Stimulated activated CD4-positive, alpha-beta T cell treated with anti-CD3 and anti-CD28 coated beads, Interleukin-12 subunit alpha, Interleukin-12 subunit beta, amount 100 ng/mL, for 48 hours (primary cell): ENCODE data around the gene TCF7L2.
"Not testable (repeated sequence)": the region's sequence is repeated elsewhere in the genome, so short reads cannot be mapped to it uniquely, and the experiment has no call there.

Experiments
- DNase-seq, 3 donors: peaks; one replicate each; pipeline ENCODE4 v3.0.0-alpha.2; 2020; ENCODE audit warnings: low read depth in 2 of 3, low spot score in 1 of 3

Gene TCF7L2

DNA sequence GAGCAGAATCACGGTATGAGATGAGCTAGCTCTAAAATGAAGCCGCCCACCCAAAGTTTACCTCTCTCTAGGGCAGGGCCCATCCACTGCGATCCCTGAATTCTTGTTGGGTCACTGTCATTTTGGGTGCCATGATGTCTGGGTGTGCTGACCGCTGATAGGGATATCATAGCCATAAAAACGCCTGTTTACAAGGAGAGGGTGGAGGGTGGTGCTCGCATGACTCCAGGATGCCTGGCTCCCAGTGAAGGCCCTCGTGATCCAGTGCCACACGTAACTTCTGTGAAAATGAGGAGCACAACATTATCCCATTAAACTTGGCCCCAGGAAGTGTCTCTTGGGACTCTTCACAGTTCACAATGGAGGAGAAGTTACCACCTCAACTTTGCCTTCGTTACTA is 139.5 kb downstream of the TCF7L2 start:
- DNase-seq, result no peak

DNA sequence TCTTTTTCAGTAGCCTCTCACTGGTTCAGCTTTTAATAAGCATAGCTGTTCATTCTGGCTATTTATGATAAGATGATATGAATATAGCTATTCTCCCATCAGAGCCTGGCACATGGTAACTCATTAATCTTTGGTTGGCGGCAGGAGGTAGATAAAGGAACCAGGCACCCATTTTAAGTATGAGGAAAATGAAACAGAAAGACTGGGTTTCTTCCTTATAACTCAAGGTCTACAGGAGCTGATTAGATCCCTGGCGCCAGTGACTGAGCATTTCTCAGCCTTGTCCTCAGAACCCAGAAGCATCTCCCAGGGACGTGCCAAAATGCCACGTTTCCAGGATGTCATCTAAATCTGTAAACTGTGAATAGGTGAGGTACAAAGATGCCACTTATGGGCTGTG is 141.9 kb downstream of the TCF7L2 start:
- no peak for DNase-seq

DNA sequence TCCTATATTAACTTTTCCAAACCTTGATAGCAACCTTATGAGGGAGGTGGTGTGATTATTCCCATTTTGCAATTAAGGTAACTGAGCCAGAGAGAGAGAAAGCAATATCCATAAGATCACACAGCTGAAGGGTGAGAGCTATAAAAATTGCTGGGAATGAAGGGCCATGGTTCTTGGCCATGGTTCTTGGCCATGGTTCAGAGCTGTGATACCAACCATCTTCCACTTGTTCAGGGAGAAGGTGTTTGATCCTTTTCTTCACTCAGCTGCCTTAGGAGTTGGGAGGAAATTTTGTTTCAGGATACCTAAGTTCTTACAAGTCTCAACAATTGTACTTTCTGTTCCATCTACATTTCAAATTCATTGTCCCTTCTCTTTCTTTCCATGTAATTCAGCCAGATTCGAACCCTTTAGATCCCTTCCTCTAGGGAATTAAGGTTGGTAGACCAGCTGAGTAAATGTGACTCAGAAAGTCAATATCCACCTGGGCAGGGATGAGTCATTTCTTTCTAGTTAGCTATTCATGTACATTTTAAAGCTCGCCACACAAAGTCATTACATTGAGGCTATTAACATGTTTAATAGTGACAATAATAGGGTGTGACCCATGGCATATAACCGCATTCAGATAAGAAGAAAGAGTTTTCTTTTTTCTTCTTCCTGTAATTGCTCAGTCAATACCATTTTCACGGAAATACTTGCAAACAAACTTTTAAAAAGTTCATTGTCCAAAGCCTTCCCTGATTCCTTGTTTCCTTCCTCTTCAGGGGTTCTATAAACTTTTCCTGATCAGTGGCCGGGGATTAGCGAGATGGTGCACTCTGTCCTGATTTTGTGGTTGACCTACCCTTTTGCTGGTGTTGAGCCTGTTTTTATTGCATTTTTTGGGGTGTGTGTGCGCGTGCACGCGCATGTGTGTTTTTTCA is 143.4 kb downstream of the TCF7L2 start:
- no peak for DNase-seq

- no peak for DNase-seq
Observed at GRCh38 chr10:113094114-113094486, 144.1 kb downstream of the TCF7L2 start.

- DNase-seq, result no peak
Observed at GRCh38 chr10:113095419-113096127, 145.5 kb downstream of the TCF7L2 start.

DNA sequence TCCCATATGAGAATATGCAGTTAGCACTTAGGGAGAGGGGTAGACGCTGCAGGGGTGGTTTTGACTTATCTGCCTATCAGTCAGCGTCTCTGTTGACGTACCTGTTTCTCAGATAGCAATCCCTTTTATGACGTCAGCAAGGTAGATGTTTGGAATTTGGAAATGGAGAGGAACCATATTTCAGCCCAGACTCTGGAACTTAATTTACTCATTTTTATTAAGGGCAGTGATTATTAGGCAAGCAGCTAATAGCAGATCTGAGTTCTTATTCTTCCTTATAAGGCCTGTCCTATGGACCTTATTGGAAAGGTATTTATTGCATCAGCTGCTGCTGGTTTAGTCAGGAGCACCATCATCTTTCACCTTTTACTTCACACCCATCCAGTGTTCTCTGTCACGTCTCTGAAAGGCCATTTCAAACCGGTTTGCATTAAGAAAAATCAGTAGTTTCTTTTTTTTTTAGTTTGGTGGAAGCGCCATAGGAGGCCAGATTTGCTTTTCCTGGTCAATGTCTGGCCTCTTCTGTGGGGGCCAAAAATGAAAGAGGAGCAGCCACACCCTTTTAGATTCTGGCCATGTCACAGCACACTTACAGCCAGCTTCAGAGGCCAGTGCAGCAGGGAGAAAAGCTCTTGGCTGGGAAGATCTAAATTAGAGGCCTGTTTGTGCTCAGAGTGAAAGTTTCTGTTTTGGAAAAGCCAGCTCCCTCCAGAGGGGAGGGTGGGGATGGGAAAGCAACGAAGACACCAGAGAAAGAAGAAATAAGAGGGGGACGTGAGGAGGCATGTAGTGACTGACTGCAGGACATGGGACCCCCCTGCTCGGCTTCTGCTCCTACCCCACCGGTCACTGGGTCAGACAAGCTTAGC is 146.3 kb downstream of the TCF7L2 start:
- DNase-seq, result no peak

DNA sequence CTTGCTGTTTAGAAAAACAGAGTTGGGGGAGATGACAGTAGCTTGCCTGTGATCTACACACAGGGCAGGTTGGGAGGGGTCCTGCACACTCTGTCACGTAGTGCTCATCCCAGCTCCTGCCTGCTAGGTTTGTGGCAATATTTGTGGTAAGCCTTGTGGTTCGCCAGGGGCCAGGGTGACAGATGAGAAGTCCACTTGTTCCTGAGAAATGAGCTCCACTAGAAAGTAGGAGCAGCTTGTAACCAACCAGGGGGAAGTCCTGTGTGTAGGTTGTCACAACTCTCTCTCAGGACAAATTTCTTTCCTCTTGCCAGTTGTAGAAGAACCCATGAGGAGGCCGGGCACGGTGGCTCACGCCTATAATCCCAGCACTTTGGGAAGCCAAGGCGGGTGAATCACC is 147.0 kb downstream of the TCF7L2 start:
- no peak for DNase-seq

GRCh38 chr10:113099431-113100183 is 149.6 kb downstream of the TCF7L2 start:
- no peak for DNase-seq

- no peak for DNase-seq
Observed at GRCh38 chr10:113100281-113100680, 150.2 kb downstream of the TCF7L2 start.

DNA sequence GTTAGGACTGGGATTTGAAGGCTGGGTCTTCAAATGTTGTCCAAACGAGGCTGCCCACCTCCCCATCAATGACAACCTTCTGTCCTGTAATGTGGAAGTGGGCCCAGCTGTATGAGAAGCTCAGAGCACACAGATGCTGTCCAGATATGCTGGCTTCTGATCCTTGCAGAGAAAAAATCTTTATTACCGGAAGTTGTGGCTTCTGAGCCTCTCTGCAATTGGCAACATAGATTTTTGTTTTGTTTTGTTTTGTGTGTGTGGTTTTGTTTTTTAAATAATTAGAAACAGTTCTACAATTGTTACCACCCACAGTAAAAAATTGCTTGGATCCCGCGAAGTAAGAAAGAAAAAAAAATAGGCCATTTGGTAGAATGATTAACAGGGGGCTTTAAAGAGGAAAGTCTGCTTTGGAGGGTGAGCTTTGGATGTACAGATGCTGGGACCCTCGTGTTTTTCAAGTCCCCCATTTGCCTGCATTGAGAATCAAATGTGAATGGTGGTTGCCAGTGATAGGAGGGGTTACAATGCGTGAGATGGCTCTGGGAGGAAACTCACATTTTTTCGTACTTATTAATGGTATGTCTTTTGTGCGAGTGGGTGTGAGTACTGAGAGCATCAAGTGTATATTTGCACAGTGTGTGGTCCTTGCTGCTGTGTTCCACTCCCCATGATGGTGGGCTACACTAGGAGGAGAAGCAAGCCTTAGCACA is 153.2 kb downstream of the TCF7L2 start:
- no peak for DNase-seq

DNA sequence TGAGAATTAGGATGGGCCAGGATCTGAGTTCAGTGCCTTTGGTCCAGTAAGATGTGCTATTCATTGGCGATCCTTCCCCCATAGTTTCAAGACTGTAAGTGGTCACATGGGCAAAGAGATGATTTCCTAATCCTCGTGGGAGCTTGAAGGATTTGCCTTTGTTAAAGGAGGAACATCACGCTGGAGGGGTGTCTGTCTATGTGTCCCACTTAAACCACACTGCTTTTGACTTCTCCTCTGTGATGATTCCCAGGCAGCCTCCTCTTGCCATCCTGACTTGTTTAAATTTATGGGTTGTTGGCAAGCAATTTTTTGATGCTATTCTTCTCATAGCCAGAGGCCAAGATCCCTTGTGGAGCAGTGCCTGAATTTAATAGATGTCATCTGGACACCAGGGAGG is 154.0 kb downstream of the TCF7L2 start:
- DNase-seq, result no peak

DNA sequence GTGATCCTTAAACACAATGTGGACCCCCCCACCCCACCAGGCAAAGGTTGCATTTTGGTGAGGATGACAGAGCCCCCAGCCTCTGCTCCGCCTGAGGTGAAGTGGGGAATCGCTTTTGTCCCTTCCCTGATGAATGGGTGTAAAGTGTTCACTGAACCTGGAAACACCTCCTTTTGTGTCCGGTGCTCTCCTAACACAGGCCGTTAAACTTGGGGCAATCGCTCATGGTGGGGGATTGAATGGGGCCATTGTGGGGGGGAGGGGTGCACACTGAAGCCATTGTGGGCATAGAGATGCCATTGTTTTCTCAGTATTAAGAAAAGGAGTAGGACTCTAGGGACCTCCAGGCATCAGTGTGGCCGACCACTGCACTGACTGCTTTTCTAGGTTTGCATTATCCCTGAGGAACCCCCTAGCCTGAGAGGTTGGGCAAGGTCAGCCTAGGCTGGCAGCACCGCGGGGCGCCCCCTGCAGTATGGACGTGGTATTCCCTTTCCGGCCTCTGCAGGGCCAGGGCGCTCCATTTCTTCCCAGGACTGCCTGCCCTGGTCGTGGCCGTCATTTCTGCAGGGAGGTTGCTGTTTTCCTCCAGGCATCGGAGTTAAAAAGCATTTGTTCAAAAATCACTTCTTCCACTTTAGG is 158.3 kb downstream of the TCF7L2 start:
- peak; percentile 7 to 20 (median 9) for DNase-seq

DNA sequence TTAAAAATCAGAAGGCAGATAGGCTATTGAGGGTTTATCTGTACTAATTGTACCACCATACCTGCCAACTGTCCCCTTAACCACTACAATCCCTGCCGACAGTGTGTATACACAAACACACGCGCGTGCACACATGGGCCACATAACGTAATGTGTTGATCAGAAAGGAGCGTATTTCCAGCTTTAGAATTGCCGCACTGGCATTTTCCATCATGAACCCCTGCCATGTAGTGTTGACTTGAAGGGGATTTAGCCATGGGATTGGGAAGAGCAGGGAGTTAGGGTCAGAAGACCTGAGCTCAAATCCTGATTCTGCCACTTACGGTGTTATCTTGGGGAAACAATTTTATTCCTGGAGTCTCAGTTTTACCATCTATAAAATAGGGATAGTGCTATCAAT is 158.9 kb downstream of the TCF7L2 start:
- DNase-seq, result no peak

DNA sequence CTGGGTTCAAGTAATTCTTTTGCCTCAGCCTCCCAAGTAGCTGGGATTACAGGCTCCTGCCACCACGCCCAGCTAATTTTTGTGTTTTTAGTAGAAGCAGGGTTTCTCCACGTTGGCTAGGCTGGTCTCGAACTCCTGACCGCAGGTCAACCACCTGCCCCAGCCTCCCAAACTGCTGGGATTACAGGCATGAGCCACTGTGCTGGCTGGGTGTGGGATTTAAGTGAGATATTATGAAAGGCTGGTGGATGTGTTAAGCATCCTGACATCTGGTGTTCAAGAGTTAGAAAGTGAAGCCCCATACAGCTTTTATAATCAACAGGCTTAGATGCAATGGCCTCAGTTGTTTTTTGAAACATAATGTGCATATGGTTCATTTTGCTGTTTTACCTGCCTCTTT is 159.4 kb downstream of the TCF7L2 start:
- not testable (repeated sequence) for DNase-seq

GRCh38 chr10:113111260-113111659 is 161.2 kb downstream of the TCF7L2 start:
- DNase-seq, result no peak

DNA sequence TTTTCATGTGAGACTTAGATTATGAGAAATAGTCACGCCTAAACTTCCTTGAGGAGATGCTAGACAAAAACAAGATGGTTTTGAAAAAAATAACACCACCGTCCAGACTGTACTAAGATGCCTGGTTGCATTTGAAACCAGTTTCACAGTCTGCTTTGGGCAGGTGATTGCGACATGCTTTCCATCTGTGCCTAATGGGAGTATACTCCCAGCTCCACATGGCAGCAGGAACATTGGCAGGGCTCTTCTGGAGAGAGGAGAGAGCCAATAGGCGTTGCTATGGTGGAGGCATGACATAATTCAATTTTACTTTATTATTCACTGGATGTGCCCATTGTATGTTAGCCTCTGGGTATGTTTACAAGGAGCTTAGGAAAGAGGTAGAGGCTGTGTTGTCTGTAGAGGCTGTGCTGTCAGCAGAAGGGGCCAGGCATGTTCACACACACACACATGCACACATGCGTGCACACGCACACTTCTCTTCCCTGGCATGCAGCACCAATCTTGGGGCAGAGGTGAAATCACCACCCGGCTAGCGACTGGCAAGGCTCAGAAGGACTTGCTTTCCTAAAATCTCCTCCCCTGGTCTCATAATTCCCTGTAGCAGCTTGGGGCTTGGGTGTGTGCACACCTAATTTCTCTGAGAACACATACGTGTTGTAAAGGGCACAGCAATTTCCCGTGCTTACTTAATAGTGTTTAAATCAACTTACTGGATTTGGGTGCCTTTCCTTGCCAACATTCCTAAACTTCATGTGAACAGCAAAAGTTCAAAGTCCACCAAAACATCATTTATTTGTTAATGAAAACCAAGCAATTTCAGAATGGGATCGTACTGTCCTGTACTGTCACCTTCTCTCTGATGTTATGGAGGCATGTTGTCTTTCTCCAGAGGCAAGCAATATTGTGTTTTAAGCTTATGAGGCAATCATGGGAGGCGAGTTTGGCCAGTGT is 162.1 kb downstream of the TCF7L2 start:
- DNase-seq, result no peak

DNA sequence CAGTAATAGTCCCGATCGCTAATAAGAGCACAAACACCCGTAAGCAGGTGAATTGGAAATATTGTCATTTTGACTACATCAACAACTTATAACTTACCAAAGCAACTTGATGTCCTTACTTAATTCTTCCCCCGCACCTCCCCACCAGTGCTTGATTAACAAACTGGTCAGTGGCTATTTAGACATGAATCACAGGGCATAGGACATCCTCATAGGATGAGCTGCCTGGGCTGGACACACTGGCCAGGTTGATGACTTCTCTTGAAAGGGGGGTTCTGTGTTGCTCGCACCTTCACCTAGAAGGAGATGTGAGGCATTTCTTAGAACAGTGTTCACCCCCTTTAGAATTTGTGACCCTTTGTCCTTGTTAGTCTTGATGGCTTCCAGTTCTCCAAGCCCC is 163.2 kb downstream of the TCF7L2 start:
- no peak for DNase-seq

- no peak for DNase-seq
Observed at GRCh38 chr10:113113918-113114317, 163.9 kb downstream of the TCF7L2 start.

DNA sequence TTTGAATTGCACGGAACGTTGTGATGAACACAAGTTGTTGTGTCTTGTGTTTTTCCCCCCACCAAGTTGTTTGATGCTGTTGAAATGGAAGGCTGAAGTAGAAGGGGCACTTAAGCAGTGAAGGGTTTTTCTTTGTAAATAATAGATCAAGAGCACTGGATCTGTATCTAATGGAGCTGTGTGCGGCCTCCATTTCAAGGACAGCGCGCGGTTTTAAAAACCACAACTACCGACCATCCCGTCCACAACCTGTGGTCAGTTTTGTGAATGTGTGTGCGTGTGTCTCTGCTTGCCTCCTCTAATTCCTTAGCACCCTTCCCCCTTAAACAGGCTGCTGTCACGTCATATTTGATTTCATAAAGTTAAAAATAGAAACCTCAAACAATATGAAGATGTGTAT is 165.5 kb downstream of the TCF7L2 start:
- DNase-seq, result no peak
